ENCODE measurements around the gene PRR15. TPM values are rescaled to one million over a fixed set of nuclear protein-coding genes. Genes with fewer than 3 reads are reported as not detected.
A peak's percentile ranks its signal among the peaks of the same experiment; 100 is the strongest.

Gene PRR15
- total and polyA plus RNA-seq, 2 of the 8 experiments (the other 6 are each of a cell fraction or from before 2014, with no cell fraction given): 4.9 to 7.9 TPM

DNA sequence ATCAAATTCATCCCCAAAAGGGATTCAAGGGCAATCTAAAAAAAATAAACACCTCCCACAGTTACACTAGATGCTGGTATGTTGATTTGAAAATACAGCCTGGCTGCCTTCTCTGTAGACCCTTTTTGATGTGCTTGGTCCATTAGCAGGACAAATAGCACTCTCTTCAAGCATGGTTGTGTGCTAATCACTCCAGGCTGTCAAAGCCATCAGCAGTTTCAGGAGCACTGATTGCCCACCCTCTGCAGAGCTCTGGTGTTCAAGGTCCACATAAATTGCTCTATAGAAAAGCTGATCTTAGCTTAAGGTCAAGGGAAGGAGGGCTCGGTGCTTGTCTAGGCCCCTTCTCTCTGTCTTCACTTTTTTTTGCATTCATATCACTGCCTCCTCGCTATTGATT is 35.4 kb downstream of the PRR15 start:
- H3K4me3 ChIP-seq (ENCODE audit: extremely low read depth in 1 of 4, insufficient read depth in 2 of 4, low read depth in 3 of 4, low read length in 4 of 4): no peak overlapping the region
- H3K23ac ChIP-seq (ENCODE audit: insufficient read length): no peak overlapping the region
- H3K9ac ChIP-seq (replicated peaks in 1 of 4; ENCODE audit: extremely low read depth in 1 of 4, low read depth in 3 of 4, low read length in 3 of 4): no peak overlapping the region
- TF ChIP-seq CHD1 (IDR thresholded peaks at IDR 0.05; ENCODE audit: low read depth, low read length): no peak
- no peak for TF ChIP-seq CTBP2 (IDR thresholded peaks at IDR 0.05; ENCODE audit: borderline replicate concordance, insufficient read depth, insufficient read length, low read length)
- peak; percentile 25 for TF ChIP-seq NANOG (IDR thresholded peaks at IDR 0.05; ENCODE audit: insufficient read depth, low read depth, low read length, poor library complexity, severe bottlenecking)
- H2AK5ac ChIP-seq (ENCODE audit: low read depth, low read length): no peak overlapping the region
- DNase-seq (ENCODE audit: low read depth in 1 of 2, low spot score in 2 of 2) (no peak), FAIRE-seq (no peak)
- H4K91ac ChIP-seq (replicated peaks; ENCODE audit: insufficient read length, low read length): no peak overlapping the region
- no peak overlapping the region for H4K5ac ChIP-seq (ENCODE audit: insufficient read length, low read depth, low read length)
- no peaks in the 10 kb centered on the region for H3K79me1 ChIP-seq (ENCODE audit: low read depth, low read length)
- no peak overlapping the region for H2BK15ac ChIP-seq (ENCODE audit: low read length)
- no peak overlapping the region for H3K4me2 ChIP-seq (ENCODE audit: insufficient read depth in 1 of 2, low read depth in 2 of 2, low read length in 2 of 2)
- no peaks in the 10 kb centered on the region for H3K27me3 ChIP-seq (replicated peaks in 1 of 4; ENCODE audit: control insufficient read depth in 3 of 4, extremely low read depth in 1 of 4, insufficient read depth in 3 of 4, low read length in 3 of 4)
- no peak overlapping the region for H4K8ac ChIP-seq (ENCODE audit: extremely low read depth, insufficient read depth, low read length)
- no peaks in the 10 kb centered on the region for H3K36me3 ChIP-seq (ENCODE audit: control insufficient read depth in 2 of 4, insufficient read depth in 4 of 4, low read length in 3 of 4)
- no peak overlapping the region for H2BK5ac ChIP-seq (ENCODE audit: low read depth, low read length)
- H2BK20ac ChIP-seq (ENCODE audit: low read length): no peak overlapping the region
- no peak overlapping the region for H3K18ac ChIP-seq (ENCODE audit: extremely low read depth, low read length)
- H3K56ac ChIP-seq (replicated peaks; ENCODE audit: insufficient read length, low read depth, low read length): no peak overlapping the region
- ChIA-PET POLR2A (ENCODE audit: partially characterized antibody) (interaction anchor here (0.7 kb wide), 1 partner anchor 9 kb away, joined by 3 read pairs; no protein-coding TSS in a partner anchor), CTCF (ENCODE audit: partially characterized antibody) (interaction anchor here (0.9 to 3.6 kb wide), 3 partner anchors 9 to 36 kb away, joined by 3 to 19 read pairs (median 3); no protein-coding TSS in a partner anchor)
- H3K79me2 ChIP-seq (ENCODE audit: control insufficient read depth in 1 of 2, insufficient read depth in 2 of 2, low read length in 2 of 2): no peaks in the 10 kb centered on the region
- H3K4me1 ChIP-seq (replicated peaks in 1 of 4; ENCODE audit: control insufficient read depth in 3 of 4, insufficient read depth in 4 of 4, low read length in 3 of 4): peaks cover 0 to 2% (median 1%) of the 10 kb centered on the region in 4 experiments; a peak in 2 of 7 replicates
- no peaks in the 10 kb centered on the region for H4K20me1 ChIP-seq (replicated peaks in 1 of 2; ENCODE audit: control insufficient read depth in 1 of 2, insufficient read depth in 2 of 2, low read length in 2 of 2)
- H2AFZ ChIP-seq (ENCODE audit: low read length): no peak overlapping the region
- no peak overlapping the region for H3K4ac ChIP-seq (replicated peaks; ENCODE audit: insufficient read length, low read depth, low read length)
- no peak overlapping the region for H2BK12ac ChIP-seq (ENCODE audit: low read depth, low read length)
- H3K23me2 ChIP-seq (ENCODE audit: low read depth, low read length): no peaks in the 10 kb centered on the region; the same call in 1 of the 2 replicates
- H2BK120ac ChIP-seq (replicated peaks; ENCODE audit: low read depth, low read length): no peak overlapping the region
- 89% methylated on average over 2 of the region's 2 CpGs; no CpG with 5 or more reads in 1 of the 2 experiments for WGBS, 2 experiments (ENCODE audit: extremely low coverage in 1 of 2, insufficient coverage in 1 of 2, insufficient read length in 1 of 2, insufficient replicate concordance in 2 of 2, low coverage in 1 of 2, low lambda C conversion rate in 2 of 2, missing lambda C conversion rate in 1 of 2)
- no peak overlapping the region for H3K14ac ChIP-seq (ENCODE audit: insufficient read length)
- no peaks in the 10 kb centered on the region for H3K9me3 ChIP-seq (ENCODE audit: insufficient read depth in 2 of 2, low read depth in 1 of 2, low read length in 1 of 2)
- H3K27ac ChIP-seq (ENCODE audit: low read depth, low read length): no peak overlapping the region

Data from H1 (cell line).